GM18867 (cell line): Measurements from ENCODE around the gene MARCHF6.
"Not testable (repeated sequence)": the region's sequence is repeated elsewhere in the genome, so short reads cannot be mapped to it uniquely, and the experiment has no call there.

ENCODE experiments used
- ATAC-seq: cut with Tn5 transposase; IDR thresholded peaks from one replicate; pipeline ENCODE4 v1.9.1; 2021; ENCODE audit warnings: mild to moderate bottlenecking, moderate library complexity; ENCODE audit not compliant: unreplicated experiment

Gene MARCHF6

DNA sequence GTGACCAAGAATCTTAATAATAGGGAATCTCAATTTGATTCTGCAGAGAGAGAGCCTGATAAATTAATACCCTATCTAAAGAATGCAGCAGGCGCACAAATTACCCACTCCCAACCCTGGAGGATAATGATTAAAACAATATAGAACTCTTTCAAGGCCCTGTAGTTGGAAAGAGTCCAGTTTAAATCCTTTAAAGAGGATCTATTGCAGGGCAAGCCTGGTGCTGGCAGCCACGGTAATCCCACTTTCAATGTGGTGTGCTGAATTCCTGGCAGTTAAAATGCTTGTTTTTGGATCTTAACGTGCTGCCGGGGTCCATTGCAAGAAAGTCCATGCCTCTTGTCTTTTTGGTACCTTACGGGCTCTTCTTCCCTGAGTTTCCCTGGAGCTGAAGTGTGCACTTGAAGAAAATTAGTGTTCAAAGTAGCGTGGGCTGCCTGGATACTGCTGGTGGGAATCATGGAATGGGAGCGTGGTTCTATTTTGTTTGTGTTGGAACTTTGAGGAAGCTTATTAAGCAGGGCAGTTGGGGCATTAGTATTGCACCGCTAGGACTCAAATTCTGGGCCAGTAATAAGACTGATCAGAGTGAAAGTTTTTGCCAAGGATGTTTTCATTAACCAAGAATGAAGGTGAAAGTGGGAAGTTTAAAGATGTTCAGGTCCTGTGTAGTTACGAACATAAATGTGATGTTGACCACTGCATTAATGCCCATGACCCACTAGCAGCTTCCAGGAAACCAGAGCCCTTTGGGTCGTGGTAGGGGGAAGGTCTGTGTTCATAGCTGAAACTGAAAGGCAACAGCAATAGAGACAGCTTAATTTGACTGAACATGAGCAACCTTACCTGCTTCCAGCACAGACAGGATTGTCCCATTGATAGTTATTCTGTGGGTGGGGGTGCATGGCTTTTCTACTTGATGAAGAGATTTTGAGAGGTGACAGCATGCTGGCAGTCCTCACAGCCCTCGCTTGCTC, 20.8 kb downstream of the MARCHF6 start:
- no peak for ATAC-seq

DNA sequence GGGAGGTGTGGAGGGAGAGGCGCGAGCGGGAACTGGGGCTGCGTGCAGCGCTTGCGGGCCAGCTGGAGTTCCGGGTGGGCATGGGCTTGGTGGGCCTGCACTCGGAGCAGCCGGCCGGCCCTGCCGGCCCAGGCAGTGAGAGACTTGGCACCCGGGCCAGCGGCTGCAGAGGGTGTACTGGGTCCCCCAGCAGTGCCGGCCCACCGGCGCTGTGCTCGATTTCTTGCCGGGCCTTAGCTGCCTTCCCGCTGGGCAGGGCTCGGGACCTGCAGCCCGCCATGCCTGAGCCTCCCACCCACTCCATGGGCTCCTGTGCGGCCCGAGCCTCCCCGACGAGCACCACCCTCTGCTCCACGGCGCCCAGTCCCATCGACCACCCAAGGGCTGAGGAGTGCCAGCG, 21.7 kb downstream of the MARCHF6 start:
- ATAC-seq, result not testable (repeated sequence)

DNA sequence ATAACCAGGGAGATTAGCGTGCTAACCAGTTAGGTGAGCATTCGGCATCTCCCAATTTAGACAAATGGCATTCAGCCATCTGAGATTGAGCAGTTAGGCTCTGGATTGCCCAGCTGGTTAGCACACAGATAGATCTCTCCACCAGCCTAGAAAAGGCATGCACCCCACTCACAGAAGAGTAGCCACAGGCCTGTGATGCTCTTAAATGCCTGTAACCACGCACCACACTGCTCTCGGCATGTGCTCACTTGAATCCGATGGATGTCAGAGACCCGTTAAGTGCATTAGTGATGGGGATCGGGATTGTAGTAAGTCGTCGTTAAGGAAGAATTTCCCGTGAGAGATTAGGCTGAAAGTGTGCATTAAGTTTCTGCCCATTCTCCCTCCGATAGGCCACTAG, 23.0 kb downstream of the MARCHF6 start:
- ATAC-seq, result no peak

DNA sequence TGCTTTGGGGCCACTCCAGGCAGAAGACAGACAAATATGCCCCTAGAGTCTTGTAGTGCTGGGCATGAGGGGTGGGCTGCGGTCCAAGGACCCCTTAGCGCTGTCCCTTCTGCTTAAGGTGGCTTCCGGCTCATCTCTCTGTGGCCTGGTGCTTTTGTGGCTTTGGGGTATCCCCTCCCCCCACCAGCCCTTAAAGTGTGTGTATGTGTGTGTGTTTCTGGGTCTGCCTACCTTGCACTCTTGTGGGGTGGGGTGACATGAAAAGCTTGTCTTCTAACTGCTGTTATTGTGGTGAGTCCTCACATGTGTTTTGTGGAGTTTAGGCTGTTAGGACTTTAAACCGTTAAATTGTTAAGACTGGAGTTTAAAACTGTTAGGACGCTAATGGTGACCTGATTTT, 23.6 kb downstream of the MARCHF6 start:
- no peak for ATAC-seq

DNA sequence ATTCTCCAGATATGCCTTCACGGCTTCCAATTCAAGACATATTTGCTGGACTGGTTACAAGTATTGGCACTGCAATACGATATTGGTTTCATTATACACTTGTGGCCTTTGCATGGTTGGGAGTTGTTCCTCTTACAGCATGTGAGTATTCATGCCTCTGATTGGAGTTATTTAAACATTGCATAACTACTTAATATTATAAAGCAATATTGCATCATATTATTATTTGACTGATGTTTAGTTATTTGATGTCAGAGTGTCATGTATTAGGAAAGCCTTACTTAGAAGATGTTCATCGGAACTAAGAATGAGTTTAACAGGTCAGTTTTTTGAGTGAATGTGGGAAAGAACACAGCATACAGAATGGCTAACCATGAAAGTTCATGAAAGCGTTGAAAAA, 28.3 kb downstream of the MARCHF6 start:
- no peak for ATAC-seq

DNA sequence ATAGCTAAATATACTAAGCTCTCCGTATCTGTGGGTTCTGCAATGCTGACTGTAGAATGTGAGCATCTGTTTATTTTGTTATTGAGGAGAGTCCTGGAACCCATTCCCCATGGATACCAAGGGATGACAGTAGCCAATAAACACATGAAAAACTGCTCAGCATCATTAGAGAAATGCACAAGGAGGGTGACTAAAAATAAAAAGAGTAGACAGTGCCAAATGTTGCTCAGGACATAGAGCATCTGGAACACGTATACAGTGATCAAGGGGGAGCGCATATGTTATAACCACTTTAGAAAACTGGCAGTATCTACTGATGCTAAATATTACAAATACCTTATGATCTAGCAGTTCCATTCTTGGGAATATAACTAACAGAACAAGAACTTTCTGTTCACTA, 31.0 kb downstream of the MARCHF6 start:
- ATAC-seq, result no peak

DNA sequence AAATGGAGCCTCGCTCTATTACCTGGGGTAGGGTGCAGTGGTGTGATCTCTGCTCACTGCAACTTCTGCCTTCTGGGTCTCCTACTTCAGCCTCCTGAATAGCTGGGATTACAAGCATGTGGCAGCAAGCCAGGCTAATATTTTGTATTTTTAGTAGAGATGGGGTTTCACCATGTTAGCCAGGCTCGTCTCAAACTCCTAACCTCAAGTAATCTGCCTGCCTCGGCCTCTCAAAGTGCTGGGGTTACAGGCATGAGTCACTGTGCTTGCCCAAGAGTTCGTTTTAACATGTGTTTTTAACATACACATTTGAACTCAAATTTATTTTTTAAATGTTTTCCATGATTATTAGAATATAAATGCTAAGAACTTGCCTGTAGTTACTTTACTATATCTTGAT, 34.2 kb downstream of the MARCHF6 start:
- ATAC-seq, result no peak

DNA sequence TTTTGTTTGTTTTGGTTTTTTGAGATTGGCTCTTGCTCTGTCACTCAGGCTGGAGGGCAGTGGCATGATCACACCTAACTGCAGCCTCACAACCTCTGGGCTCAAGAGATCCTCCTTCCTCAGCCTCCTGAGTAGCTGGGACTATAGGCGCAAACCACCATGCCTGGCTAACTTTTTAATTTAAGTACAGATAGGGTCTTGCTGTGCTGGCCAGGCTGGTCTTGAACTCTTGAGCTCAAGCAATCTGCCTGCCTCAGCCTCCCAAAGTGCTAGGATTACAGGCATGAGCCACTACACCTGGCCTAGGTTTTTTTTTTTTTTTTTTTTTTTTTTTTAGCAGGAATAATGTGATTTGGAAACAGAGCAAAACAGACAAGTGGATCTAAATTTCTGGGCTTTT, 37.6 kb downstream of the MARCHF6 start:
- ATAC-seq, result no peak

DNA sequence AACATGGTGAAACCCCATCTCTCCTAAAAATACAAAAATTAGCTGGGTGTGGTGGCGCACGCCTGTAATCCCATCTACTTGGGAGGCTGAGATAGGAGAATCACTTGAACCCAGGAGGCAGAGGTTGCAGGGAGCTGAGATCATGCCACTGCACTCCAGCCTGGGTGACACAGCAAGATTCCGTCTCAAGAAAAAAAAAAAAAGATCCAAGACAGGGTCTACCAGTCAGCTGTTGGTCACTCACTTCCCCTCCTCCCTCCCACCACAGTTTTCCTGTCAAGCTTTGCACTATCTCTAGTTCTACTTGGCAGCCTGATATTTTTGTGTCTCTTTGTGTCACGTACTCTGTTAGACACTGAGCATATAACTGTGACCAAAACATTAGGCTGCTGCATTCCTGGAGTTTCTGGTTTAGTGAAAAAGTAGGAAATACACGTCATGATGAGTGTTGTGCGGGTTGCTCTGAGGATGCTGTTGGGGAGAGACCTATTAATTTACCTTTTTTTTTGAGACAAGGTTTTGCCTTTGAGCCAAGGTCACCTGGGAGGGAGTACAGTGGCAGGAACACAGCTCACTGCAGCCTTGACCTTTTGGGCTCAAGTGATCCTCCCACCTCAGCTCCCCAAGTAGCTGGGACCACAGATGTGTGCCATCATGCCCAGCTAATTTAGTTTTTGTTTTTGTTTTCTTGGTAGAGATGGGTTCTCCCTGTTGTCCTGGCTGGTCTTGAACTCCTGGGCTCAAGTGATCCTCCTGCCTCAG, 39.3 kb downstream of the MARCHF6 start:
- ATAC-seq, result not testable (repeated sequence)

DNA sequence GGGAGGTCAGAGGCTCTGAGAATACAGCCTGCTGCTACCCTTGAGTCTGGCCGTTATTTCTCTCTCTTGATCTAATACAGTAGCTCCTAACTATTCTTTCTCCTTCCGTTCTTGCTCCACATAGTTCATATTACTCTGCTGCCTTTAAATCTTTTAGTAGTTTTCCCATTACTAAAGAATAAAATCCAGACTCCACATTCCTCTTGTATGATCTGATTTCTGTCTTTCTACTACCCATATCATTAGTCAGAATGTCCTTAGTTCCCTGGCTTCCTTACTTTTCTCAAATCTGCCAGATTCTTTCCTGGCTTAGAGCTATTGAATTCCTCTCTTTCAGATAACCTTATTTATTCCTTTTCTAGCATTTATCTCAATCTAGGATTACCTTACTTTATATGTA, 40.0 kb downstream of the MARCHF6 start:
- ATAC-seq, result no peak

DNA sequence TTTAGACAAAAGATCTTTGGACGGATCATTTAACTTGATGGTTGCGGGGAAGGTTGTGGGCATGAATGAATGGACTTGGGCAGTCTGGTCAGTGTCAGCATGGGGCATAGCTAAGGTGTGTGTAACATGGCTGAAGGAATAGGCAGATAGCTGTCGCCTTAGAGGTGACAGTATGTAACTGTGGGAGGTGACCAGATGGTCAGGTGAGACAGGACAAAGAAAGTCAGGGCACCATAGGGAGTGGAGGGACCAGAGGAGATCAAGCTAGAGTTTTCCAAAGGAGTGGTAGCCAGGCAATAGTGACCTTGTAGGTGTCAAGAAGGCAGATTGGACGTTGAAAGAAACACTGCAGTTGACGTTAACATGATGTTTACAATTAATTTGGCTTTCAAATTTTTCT, 43.1 kb downstream of the MARCHF6 start:
- no peak for ATAC-seq

DNA sequence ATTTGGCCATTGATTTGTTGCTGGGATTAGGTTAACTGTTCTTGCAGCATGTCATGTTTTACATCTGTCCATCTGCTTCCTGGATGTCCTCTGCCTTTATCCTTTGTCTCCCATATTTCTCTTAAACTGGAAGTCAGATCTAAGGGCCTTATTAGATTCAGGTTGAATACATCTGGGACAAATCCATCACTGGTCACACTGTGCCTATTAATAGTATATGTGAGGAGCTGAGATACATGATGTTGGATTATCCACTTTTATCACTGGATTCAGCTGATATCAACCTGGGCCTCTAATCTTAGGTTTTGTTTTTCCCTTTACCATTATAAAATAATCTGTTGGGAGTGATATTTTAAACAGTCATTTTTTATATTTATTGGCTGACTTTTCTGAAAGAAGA, 46.3 kb downstream of the MARCHF6 start:
- no peak for ATAC-seq

DNA sequence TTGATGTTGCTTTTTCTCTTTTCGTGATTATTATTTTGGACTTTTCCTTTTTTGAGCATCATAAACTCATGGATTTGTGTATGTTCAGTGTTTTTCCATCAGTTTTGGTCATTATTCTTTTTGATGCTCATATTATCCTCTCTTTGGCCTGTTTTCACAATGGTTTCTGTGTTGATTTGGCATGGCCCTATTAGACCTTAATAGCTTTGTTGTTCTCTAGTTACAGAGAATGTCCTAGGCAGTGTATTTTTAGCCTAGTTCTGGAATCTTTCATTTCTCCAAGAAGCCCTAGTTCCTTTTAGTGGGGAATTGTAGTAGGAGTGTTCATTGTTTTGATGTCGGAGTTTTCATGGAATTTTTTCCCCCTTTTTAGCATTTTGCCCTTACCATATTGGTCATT, 46.9 kb downstream of the MARCHF6 start:
- ATAC-seq, result no peak

DNA sequence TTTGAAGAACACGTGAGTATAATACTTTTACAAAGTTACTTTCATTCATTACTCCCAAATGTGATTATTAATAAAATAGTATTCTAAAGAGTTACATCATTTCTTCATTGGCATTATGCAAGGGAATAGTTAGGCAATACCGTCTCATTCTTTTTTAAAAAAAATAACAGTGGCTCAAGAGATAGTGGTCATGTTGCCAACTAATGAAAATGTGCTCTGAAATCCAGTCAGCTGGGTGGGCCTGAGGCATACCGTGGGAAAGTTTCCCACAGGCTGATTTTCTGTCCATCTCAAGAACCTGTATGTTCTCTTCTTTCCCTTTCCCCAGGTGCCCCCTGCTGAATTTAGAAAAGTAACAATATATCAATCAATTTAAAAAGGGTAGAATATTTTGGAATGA, 47.3 kb downstream of the MARCHF6 start:
- no peak for ATAC-seq

DNA sequence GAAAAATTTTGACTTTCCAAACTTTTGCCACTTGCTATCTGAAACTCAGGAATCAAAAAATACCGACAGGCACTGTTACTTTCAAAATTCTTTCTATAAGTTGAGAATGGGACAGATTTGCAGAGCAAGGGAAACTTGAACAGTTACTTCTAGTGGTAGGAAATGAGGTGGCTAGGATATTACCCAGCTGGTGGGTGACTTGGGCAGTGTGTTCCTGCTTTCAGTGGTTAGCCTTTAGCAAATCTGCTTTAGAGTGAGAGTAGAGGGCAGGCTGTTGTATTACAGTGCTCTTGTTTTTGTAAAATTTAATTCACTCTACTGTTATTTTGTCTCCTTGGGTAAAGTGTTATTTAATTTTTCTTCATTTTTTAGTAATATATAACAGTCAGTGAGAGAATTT, 48.0 kb downstream of the MARCHF6 start:
- ATAC-seq, result no peak
